ENCODE measurements around the gene RBMS3.
A peak's percentile ranks its signal among the peaks of the same experiment; 100 is the strongest.
"Not testable (repeated sequence)": the region's sequence is repeated elsewhere in the genome, so short reads cannot be mapped to it uniquely, and the experiment has no call there.

RBMS3 gene

DNA sequence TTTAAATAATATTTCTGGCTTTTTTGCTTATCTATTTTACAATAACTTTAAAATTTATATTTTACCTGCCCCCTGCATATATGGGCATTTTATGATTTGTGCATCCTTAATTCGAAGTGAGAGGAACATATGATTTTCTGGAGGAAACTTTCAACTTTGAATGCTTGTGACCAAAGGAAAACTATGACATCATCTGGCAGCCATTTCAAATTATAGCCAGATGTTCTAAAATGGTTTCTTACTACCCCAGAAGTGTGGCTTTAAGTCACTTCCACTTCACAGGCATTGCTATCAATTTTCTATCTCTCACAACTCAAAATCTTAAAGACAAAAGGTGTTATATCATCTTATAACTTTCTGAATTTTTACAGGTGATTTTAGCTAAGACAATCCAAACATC is 508.8 kb downstream of the RBMS3 start:
- DNase-seq (ENCODE audit: low read depth) = peak; percentile 4

DNA sequence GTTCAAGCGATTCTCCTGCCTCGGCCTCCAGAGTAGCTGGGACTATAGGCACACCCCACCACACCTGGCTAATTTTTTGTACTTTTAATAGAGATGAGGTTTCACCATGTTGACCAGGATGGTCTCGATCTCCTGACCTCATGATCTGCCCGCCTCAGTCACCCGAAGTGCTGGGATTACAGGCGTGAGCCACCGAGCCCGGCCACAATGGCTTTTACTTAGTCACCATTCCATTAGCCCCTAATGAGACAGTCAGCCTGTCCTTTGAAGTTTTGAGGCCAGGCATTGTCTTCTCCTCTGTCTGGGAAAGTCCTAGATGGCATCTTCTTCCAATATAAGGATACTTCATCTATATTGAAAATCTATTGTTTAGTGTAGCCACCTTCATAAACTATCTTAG is 515.9 kb downstream of the RBMS3 start:
- DNase-seq (ENCODE audit: low read depth) = no peak

DNA sequence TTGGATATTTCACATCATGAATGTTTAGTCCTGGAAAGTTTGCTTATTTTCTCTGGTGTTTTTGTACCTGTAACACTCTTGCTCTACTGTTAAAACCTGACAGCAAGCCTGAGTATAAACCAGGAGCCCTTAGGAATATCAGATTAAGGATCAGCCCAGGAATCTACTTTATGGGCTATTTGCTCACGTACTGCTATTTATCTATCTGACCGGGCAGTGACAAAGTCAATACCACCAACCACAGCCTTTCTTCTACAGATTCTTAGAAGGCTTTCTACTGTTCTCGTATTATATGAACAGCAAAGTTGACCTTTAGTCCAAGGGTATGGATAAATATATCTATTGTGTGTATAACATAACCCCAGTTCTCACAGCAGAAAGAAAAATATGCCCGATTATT is 521.2 kb downstream of the RBMS3 start:
- no peak for DNase-seq (ENCODE audit: low read depth)

DNA sequence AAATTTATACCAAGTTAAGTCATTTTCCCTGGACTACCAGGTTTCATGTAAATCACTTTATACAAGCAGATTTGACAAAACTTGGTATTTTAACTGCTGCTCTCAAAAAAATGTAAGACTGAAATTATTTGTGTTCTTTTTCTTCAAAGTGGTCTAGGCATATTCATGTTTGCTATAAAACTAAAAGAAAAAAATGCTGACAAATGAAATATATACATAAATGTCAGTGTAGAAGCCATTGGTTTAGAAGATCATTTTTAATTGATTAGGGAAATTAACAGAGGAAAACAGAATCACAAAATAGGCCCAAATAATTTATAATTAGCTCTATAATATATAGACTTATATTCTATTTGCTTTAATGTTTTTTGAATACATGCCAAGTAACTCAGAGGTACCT is 523.2 kb downstream of the RBMS3 start:
- DNase-seq (ENCODE audit: low read depth) = no peak

GRCh38 chr3:29805757-29806156 is 524.9 kb downstream of the RBMS3 start:
- DNase-seq (ENCODE audit: low read depth) = no peak

- DNase-seq (ENCODE audit: low read depth) = not testable (repeated sequence)
Measured at GRCh38 chr3:29808324-29808723, 527.5 kb downstream of the RBMS3 start.

DNA sequence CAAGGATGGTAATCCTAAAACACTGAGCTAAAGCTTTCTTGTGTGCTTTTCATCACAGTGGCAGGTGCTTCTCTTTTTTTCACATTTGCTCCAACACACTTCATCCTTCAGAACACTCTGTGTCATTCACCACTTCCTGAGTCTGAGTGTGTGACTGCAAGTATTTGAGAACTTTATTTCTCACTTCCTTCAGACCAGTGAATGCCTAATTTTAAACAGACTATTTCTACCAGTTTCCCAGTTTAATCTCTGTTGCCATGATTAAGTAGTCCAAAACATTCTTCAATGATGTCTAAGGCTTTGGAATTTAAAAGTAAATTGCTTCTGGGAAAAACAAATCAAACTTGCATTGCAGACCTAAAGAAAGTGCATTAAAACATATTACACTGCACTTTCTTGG is 541.2 kb downstream of the RBMS3 start:
- no peak for DNase-seq (ENCODE audit: low read depth)

DNA sequence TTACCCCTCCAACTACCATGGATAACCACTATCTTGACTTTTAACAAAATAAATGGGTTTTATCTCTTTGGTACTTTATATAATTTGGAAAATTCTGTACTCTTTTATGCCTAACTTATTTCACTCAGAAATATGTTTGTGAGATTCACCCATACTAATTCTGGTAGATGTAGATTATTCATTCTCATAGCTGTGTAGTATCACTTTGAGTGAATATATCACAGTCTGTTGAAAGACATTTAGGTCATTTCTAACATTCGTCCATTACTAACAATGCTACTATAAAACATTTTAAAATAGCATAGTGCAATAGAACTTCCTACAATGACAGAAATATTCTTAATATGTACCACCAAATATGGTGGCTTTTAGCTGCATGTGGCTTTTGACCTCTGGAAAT is 542.4 kb downstream of the RBMS3 start:
- no peak for DNase-seq (ENCODE audit: low read depth)

GRCh38 chr3:29826712-29827111 is 545.8 kb downstream of the RBMS3 start:
- no peak for DNase-seq (ENCODE audit: low read depth)

DNA sequence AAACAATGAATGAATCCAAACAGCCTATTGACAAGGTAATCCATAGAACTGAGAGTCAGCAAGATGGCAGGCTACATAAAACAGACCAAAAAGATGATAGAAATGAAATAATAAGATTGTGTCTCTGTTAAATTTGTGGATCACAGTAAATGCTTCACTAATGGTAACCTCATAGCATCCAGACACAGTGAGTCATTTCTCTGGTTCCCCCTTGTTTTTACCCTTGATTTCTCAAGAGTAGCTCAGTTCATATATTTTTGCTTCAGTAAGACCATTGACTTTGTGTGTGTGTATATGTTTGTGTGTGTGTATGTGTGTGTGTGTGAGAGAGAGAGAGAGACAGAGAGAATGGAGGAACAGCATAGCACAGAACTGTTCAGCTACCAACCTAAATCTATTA is 546.9 kb downstream of the RBMS3 start:
- DNase-seq (ENCODE audit: low read depth) = no peak

- DNase-seq (ENCODE audit: low read depth) = no peak
Measured at GRCh38 chr3:29829340-29829739, 548.5 kb downstream of the RBMS3 start.

GRCh38 chr3:29850641-29851040 is 569.8 kb downstream of the RBMS3 start:
- no peak for DNase-seq (ENCODE audit: low read depth)

DNA sequence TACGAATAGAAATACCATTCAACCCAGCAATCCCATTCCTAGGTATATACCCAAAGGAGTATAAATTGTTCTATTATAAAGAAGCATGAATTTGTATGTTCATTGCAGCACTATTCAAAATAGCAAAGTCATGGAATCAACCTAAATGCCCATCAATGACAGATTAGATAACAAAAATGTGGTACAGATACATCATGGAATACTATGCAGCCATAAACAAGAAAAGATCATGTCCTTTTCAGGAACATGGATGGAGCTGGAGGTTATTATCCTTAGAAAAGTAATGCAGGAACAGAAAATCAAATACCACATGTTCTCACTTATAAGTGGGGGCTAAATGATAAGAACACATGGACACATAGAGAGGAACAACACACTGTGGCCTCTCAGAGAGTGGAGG is 571.9 kb downstream of the RBMS3 start:
- DNase-seq (ENCODE audit: low read depth) = no peak

DNA sequence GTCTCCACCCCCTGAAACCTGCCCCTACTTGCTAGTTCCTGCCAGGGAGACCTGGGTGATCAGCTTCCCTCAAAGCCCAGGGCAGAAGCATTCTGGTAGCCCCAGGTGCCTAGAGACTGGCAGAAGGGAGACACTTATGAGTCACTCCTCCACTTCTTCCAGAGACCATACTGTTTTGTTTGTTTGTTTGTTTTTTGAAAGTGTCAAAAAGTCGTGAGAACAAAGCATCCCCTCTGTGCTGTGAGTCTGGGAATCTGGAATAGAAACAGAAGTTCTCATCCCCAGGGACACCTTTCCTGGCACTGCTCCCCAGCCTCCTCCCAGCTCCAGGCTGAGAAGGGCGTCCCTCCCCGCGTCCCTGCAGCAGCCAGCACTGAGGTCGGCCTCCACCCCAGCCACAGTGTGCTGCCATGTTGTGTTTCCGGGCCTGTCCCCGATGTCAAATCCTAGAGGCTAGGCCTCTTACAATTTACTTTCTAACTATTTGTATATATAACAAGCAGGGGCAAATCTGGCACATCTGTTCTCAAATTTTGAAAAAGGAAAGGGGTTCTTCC is 573.0 kb downstream of the RBMS3 start:
- no peak for DNase-seq (ENCODE audit: low read depth)

DNA sequence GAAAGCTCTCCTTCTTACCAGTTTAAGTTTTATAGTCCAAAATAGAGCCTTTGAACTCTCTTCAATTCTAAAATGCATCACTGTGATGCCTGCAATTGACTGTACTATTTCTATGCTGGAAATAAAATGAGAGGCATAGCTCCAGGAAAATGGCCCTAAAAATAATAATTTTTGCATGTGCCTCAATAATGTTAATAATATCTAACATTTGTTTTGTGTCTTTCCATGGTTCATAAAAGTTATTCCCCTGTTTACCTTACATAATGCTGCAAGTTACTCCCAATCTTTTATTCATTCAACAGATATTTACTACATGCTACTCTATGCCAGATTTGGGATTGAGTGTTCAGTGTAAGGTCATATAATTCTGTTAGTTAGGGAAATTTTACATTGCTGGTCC is 574.0 kb downstream of the RBMS3 start:
- DNase-seq (ENCODE audit: low read depth) = no peak

DNA sequence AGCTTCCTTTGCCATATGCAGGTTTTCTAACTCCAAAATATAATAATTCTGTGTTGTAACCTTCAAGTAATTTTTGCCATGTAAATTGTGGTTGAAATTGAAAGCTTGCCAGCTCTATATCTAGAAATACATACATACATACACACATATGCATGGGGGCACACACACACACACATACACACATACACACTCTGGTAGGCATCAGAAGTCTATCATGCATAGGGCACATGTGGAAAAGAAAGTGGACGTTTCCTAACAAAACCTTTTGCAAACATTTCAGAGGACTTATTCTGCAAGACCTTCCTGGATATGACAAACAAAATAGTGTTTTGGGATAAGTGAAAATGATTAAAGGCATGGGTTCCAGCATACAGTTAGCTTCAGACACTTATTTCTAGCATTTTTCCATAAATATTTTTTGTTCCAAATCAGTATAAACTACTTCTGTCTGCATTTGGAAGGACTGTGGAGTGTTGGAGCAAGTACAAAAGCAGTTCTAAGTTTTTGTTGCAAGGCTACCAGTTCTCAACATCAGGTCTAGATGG is 578.9 kb downstream of the RBMS3 start:
- DNase-seq (ENCODE audit: low read depth) = no peak

DNA sequence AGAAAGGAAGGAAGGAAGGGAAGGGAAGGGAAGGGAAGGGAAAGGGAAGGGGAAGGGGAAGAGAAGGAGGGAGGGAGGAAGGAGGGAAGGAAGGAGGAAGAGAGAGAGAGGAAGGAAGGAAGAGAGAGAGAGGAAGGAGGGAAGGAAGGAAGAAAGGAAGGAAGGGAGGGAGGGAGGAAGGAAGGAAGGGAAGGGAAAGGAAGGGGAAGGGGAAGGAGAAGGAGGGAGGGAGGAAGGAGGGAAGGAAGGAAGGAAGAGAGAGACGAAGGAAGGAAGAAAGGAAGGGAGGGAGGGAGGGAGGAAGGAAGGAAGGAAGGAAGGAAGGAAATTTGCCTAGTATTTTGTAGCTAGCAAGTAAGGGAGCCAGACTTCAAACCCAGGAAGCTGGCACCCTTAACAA is 583.9 kb downstream of the RBMS3 start:
- DNase-seq (ENCODE audit: low read depth) = no peak

GRCh38 chr3:29868543-29869101 is 587.8 kb downstream of the RBMS3 start:
- no peak for DNase-seq (ENCODE audit: low read depth)

GRCh38 chr3:29870136-29870535 is 589.3 kb downstream of the RBMS3 start:
- DNase-seq (ENCODE audit: low read depth) = no peak

- DNase-seq (ENCODE audit: low read depth) = no peak
Measured at GRCh38 chr3:29871087-29871486, 590.2 kb downstream of the RBMS3 start.

DNA sequence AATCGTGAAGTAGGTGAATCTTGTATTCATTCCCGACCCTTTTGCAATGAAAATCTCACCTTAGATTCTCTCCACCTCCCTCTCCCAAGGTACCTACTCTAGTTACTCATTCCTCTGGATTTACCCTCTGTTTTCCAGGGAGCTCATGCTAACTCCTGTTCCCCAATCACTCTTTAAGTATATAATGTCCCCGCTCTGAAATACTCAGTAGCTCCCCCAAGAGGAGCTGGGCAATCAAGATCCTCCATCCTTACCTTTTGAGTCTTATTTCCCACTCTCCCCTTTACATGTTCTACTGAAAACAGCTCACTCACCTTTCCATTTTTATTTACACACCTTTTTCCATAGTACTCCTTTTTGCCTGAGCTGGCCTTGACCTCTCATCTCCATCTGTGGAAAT is 599.9 kb downstream of the RBMS3 start:
- DNase-seq (ENCODE audit: low read depth) = no peak

DNA sequence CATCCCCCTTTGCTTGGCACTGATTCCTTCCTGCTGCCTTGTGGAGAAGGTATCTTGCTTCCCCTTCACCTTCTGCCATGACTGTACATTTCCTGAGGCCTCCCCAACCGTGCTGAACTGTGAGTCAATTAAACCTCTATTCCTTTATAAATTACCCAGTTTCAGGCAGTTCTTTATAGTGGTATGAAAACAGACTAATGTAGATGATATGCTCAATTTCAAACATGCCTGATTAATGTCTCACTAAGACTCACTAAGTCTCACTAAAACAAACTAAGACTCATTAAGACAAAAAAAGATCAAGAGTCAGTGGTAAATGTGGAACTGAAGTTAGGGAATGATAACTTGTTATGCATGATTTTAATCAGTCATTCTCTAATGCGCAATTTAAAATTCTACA is 606.6 kb downstream of the RBMS3 start:
- DNase-seq (ENCODE audit: low read depth) = no peak

- DNase-seq (ENCODE audit: low read depth) = no peak
Measured at GRCh38 chr3:29889215-29889614, 608.3 kb downstream of the RBMS3 start.

DNA sequence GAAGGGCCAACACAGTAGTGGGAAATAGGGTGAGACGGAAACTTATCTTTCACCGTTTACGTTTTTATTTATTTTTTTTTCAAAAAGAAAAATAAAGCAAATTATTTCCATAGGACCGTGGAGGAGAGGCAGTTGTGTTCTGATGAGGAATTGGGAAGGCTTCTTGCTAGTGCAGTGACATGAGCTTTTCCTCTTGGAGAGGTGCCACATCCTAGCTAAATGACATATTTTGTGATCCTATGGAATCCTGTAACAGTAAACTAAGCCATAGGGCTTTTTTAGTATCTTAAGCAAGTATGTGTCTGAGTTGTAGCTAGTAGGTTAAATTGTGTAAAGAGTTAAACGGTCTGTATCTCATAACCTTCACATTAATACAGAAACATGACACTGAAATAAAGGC is 609.9 kb downstream of the RBMS3 start:
- no peak for DNase-seq (ENCODE audit: low read depth)

Measured in fibroblast of the conjunctiva (primary cell).